ENCODE measurements around the gene PRPF38A. TPM values are rescaled to one million over a fixed set of nuclear protein-coding genes. Genes with fewer than 3 reads are reported as not detected.

Gene PRPF38A
- total RNA-seq, 4 donors from 2014 or later = 10.6 to 20.4 (median 14.3) TPM

DNA sequence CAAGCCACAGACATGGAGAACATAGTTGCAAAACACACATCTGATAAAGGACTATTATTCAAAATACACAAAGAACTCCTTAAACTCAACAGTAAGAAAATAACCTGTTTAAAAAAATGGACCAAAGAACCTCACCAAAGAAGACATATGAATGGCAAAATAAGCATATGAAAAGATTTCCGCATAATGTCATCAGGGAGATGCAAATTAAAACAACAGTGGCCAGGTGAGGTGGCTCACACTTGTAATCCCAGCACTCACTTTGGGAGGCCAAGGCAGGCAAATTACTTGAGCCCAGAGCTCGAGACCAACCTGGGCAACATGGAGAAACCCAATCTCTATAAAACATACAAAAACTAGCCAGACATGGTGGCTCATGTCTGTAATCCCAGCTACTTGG is 50.4 kb downstream of the PRPF38A start:
- Histone ChIP-seq H3K36me3 (peaks cover 9% of the 10 kb centered on the region), H3K9me3 (no peaks in the 10 kb centered on the region), H3K4me1 (no peaks in the 10 kb centered on the region), H3K27me3 (no peaks in the 10 kb centered on the region), H3K4me3 (no peak overlapping the region), H3K27ac (no peak overlapping the region)
- no peak for TF ChIP-seq POLR2A (IDR thresholded peaks at IDR 0.05)
- TF ChIP-seq, protein P1, sequence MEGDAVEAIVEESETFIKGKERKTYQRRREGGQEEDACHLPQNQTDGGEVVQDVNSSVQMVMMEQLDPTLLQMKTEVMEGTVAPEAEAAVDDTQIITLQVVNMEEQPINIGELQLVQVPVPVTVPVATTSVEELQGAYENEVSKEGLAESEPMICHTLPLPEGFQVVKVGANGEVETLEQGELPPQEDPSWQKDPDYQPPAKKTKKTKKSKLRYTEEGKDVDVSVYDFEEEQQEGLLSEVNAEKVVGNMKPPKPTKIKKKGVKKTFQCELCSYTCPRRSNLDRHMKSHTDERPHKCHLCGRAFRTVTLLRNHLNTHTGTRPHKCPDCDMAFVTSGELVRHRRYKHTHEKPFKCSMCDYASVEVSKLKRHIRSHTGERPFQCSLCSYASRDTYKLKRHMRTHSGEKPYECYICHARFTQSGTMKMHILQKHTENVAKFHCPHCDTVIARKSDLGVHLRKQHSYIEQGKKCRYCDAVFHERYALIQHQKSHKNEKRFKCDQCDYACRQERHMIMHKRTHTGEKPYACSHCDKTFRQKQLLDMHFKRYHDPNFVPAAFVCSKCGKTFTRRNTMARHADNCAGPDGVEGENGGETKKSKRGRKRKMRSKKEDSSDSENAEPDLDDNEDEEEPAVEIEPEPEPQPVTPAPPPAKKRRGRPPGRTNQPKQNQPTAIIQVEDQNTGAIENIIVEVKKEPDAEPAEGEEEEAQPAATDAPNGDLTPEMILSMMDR (IDR thresholded peaks at IDR 0.05) = no peak
- DNase-seq (ENCODE audit: low spot score in 2 of 2) = no peak
- 96% methylated on average over 2 of the region's 2 CpGs for WGBS

DNA sequence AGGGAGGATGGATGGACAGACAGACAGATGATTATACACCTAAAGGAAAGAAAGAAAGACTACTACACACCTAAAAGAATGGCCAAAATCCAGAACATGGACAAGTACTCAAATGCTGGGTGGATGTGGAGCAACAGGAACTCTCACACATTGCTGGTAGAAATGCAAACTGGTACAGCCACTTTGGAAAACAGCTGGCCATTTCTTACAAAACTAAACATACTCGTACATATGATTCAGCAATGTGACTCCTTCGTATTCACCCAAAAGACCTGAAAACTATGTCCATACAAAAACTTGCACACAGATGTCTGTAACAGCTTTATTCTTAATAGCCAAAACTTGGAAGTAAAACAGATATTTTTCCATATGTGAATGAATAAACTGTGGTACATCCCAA is 51.3 kb downstream of the PRPF38A start:
- H3K4me1 ChIP-seq = no peaks in the 10 kb centered on the region
- 98% methylated on average over 2 of the region's 2 CpGs for WGBS
- H3K4me3 ChIP-seq = no peak overlapping the region
- H3K27ac ChIP-seq = no peak overlapping the region
- no peak for DNase-seq (ENCODE audit: low spot score in 2 of 2)
- H3K36me3 ChIP-seq = peaks cover 9% of the 10 kb centered on the region
- no peaks in the 10 kb centered on the region for H3K27me3 ChIP-seq
- H3K9me3 ChIP-seq = no peaks in the 10 kb centered on the region
- TF ChIP-seq POLR2A (IDR thresholded peaks at IDR 0.05) = no peak
- TF ChIP-seq, protein P1 (IDR thresholded peaks at IDR 0.05) = no peak
- TF ChIP-seq EP300 (IDR thresholded peaks at IDR 0.05) = no peak
- no peak for TF ChIP-seq POLR2AphosphoS5 (IDR thresholded peaks at IDR 0.05)

DNA sequence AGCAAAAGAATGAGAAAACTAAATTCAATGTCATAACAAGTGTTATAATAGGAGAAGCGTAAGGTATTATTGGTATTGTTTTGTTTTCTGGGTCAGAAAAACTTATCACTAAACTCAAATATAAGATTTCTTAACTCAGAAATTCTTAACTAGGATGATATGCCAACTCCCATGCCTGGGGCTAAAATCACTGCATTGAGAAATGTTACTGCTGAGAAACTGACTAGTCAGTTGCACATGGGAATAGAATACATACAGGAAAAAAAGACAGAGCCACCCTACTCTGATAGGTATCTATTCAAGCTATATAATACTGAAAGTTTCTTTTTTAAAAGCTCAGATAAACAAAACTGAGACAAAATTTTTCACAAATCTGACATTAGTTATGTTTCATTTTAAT is 56.3 kb downstream of the PRPF38A start:
- Histone ChIP-seq H3K4me1 (no peaks in the 10 kb centered on the region), H3K9me3 (no peaks in the 10 kb centered on the region)
- 88% methylated on average over 1 of the region's 1 CpG for WGBS

DNA sequence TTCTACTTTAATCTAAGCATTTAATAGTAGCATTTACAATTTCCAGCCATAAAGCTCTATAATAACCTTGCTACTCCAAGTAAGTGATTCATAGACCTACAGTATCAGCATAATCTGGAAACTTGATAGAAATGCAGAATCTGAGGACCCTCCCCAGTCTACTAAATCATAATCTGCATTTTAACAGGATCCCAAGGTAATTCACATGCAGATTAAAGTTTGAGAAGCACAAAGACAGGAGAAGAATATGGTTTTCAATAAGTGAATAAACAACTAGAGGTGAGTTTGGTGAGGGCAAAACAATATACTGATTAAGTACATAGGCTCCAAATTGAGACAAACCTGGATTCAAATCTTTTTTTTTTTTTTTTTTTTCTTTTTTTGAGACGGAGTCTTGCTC is 57.4 kb downstream of the PRPF38A start:
- Histone ChIP-seq H3K4me3 (no peak overlapping the region), H3K36me3 (peaks cover 5% of the 10 kb centered on the region), H3K27me3 (no peaks in the 10 kb centered on the region), H3K9me3 (no peaks in the 10 kb centered on the region), H3K4me1 (no peaks in the 10 kb centered on the region), H3K27ac (no peak overlapping the region)
- WGBS = 88% methylated on average over 1 of the region's 1 CpG
- TF ChIP-seq, protein P1 (IDR thresholded peaks at IDR 0.05) = no peak
- no peak for TF ChIP-seq POLR2A (IDR thresholded peaks at IDR 0.05)
- no peak for TF ChIP-seq POLR2AphosphoS5 (IDR thresholded peaks at IDR 0.05)
- TF ChIP-seq EP300 (IDR thresholded peaks at IDR 0.05) = no peak
- DNase-seq (ENCODE audit: low spot score in 2 of 2) = no peak

More for the DNA sequence above, 56.3 kb downstream of the PRPF38A start:
- H3K4me3 ChIP-seq = no peak overlapping the region
- no peaks in the 10 kb centered on the region for H3K27me3 ChIP-seq
- H3K27ac ChIP-seq = no peak overlapping the region
- DNase-seq (ENCODE audit: low spot score in 2 of 2) = no peak
- H3K36me3 ChIP-seq = peaks cover 9% of the 10 kb centered on the region
- TF ChIP-seq POLR2A (IDR thresholded peaks at IDR 0.05) (no peak), EP300 (IDR thresholded peaks at IDR 0.05) (no peak), POLR2AphosphoS5 (IDR thresholded peaks at IDR 0.05) (no peak)
- TF ChIP-seq, protein P1 (IDR thresholded peaks at IDR 0.05) = no peak

DNA sequence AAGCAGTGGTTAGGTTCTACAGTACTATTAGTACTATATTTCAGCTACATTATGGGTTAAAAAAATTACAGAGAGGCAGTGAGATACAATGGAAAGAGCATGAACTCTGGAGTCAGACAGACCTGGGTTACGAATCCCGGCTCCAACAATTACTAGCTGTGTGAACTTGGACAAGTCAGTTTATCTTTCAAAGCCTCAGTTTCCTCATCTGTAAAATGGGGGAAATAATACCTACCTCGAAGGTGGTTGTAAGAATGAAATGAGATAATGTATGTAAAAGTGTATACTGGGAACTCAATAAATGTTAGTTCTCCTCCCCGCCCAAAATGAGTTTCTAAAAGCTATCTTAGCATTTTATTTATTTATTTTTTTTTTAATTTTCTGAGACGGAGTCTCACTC is 59.5 kb downstream of the PRPF38A start:
- no peaks in the 10 kb centered on the region for H3K4me1 ChIP-seq
- no peak overlapping the region for H3K4me3 ChIP-seq
- WGBS = 96% methylated on average over 5 of the region's 5 CpGs
- no peaks in the 10 kb centered on the region for H3K27me3 ChIP-seq
- TF ChIP-seq POLR2A (IDR thresholded peaks at IDR 0.05) (no peak), EP300 (IDR thresholded peaks at IDR 0.05) (no peak), POLR2AphosphoS5 (IDR thresholded peaks at IDR 0.05) (no peak)
- TF ChIP-seq, protein P1 (IDR thresholded peaks at IDR 0.05) = no peak
- H3K9me3 ChIP-seq = no peaks in the 10 kb centered on the region
- DNase-seq (ENCODE audit: low spot score in 2 of 2) = no peak
- no peak overlapping the region for H3K27ac ChIP-seq
- H3K36me3 ChIP-seq = no peaks in the 10 kb centered on the region

Data from suprapubic skin (tissue), 4 donors.